M059J (cell line): ENCODE results near the gene JAM3. TPM values are rescaled to one million over a fixed set of nuclear protein-coding genes. Genes with fewer than 3 reads are reported as not detected.

Source experiments
- DNase-seq: peaks from one replicate; pipeline ENCODE4 v3.0.0-alpha.2; 2012; ENCODE audit warnings: low read depth
- total RNA-seq: library from RNA; depleted of rRNA; stranded (reverse); fragments of >200 nt; shearing (Covaris generic); gene quantifications from 2 replicates; pipeline ENCODE4 v1.2.3, GENCODE V29; 2014; rRNA removed

The JAM3 gene
- 6.1 and 7.3 TPM in 2 replicates for total RNA-seq

- peak; percentile 78 for DNase-seq
Observed at GRCh38 chr11:134068829-134069425, at the start of gene JAM3. Gene JAM3, plus strand, starts transcription at chr11:134069072. Its CDS starts 12 bp downstream, at chr11:134069084.

GRCh38 chr11:134019500-134019899 lies 49.4 kb upstream of the JAM3 start:
- no peak for DNase-seq

GRCh38 chr11:134020598-134020997 lies 48.3 kb upstream of the JAM3 start:
- no peak for DNase-seq

GRCh38 chr11:134021326-134021725 lies 47.5 kb upstream of the JAM3 start:
- no peak for DNase-seq

GRCh38 chr11:134022748-134023147 lies 46.1 kb upstream of the JAM3 start:
- DNase-seq = no peak

- peak; percentile 88 for DNase-seq
Observed at GRCh38 chr11:134024420-134025081, 44.3 kb upstream of the JAM3 start.

GRCh38 chr11:134025082-134025429 lies 43.8 kb upstream of the JAM3 start:
- no peak for DNase-seq

- DNase-seq = peak; percentile 27
Observed at GRCh38 chr11:134026655-134027343, 42.1 kb upstream of the JAM3 start.

- DNase-seq = no peak
Observed at GRCh38 chr11:134027671-134028070, 41.2 kb upstream of the JAM3 start.

GRCh38 chr11:134028368-134028920 lies 40.4 kb upstream of the JAM3 start:
- no peak for DNase-seq

GRCh38 chr11:134030853-134031252 lies 38.0 kb upstream of the JAM3 start:
- no peak for DNase-seq

- no peak for DNase-seq
Observed at GRCh38 chr11:134032043-134032442, 36.8 kb upstream of the JAM3 start.

GRCh38 chr11:134032501-134033091 lies 36.3 kb upstream of the JAM3 start:
- DNase-seq = peak; percentile 15

- DNase-seq = no peak
Observed at GRCh38 chr11:134033276-134033675, 35.6 kb upstream of the JAM3 start.

- DNase-seq = peak; percentile 86
Observed at GRCh38 chr11:134033696-134034491, 35.0 kb upstream of the JAM3 start.

- DNase-seq = no peak
Observed at GRCh38 chr11:134034496-134035381, 34.1 kb upstream of the JAM3 start.

GRCh38 chr11:134036492-134037045 lies 32.3 kb upstream of the JAM3 start:
- no peak for DNase-seq

- peak; percentile 44 for DNase-seq
Observed at GRCh38 chr11:134037046-134037908, 31.6 kb upstream of the JAM3 start.

GRCh38 chr11:134038897-134039470 lies 29.9 kb upstream of the JAM3 start:
- DNase-seq = no peak
